DMS 273 (cell line): ENCODE results near the gene RPUSD2.

ENCODE experiments used
- DNase-seq: peaks from one replicate; lab custom pipeline; 2025; ENCODE audit not compliant: unreplicated experiment; lab: John Stamatoyannopoulos, UW

Gene RPUSD2

GRCh38 chr15:40618906-40619305, 49.8 kb downstream of the RPUSD2 start:
- DNase-seq, result no peak

DNA sequence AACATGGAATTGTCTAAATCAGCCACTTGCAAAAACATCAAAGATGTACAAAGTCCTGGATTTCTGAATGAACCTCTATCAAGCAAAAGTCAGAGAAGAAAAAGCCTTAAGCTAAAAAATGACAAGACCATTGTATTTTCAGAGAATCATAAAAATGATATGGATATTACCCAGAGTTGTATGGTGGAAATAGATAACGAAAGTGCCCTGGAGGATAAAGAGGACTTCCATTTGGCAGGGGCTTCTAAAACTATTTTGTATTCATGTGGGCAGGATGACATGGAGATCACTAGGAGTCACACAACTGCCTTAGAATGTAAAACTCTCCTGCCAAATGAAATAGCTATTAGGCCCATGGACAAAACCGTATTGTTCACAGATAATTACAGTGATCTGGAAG, 54.3 kb downstream of the RPUSD2 start:
- no peak for DNase-seq
